Measurements from ENCODE around the gene THAP4. TPM values are rescaled to one million over a fixed set of nuclear protein-coding genes. Genes with fewer than 3 reads are reported as not detected.
"Not testable (repeated sequence)": the region's sequence is repeated elsewhere in the genome, so short reads cannot be mapped to it uniquely, and the experiment has no call there.

The THAP4 gene
- total and polyA plus RNA-seq, 2 experiments from 2014 or later: 82.0 to 101 TPM

DNA sequence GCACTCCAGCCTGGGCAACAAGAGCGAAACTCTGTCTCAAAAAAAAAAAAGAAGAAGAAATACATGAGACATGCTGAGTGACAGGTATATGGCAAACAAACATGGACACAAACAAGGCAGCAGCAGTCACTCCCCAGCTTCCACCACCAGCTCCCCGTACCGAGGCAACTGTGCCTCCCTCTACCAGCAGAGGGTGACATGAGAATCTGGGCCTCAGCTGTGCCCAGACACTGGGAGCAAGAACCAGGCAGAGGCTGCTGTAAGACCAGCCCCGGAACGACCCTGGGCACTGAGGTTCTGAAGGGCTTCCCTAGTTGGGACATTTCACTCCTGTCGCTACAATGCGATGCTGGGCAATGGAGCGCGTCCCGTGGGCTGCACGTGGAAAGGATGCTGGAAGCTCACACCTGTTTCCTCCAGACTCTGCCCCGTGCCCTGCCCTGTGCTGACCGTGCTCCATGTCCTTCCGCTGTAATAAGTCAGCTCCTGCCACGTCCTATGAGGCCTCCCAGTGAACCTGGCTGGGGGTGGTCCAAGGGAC, 41.3 kb downstream of the THAP4 start:
- Histone ChIP-seq H3K4me1 (ENCODE audit: low read depth) (no peaks in the 10 kb centered on the region), H3K4me3 (no peak overlapping the region), H3K36me3 (peaks cover 4% of the 10 kb centered on the region), H3K27ac (no peak overlapping the region), H3K27me3 (no peaks in the 10 kb centered on the region), H3K9me3 (ENCODE audit: low read depth) (no peaks in the 10 kb centered on the region)
- DNase-seq (ENCODE audit: low read depth in 1 of 2, low spot score in 1 of 2): peak; percentile 24 to 44
- TF ChIP-seq, protein P1, sequence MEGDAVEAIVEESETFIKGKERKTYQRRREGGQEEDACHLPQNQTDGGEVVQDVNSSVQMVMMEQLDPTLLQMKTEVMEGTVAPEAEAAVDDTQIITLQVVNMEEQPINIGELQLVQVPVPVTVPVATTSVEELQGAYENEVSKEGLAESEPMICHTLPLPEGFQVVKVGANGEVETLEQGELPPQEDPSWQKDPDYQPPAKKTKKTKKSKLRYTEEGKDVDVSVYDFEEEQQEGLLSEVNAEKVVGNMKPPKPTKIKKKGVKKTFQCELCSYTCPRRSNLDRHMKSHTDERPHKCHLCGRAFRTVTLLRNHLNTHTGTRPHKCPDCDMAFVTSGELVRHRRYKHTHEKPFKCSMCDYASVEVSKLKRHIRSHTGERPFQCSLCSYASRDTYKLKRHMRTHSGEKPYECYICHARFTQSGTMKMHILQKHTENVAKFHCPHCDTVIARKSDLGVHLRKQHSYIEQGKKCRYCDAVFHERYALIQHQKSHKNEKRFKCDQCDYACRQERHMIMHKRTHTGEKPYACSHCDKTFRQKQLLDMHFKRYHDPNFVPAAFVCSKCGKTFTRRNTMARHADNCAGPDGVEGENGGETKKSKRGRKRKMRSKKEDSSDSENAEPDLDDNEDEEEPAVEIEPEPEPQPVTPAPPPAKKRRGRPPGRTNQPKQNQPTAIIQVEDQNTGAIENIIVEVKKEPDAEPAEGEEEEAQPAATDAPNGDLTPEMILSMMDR (IDR thresholded peaks at IDR 0.05; ENCODE audit: low read depth, low read length): peak; percentile 55

DNA sequence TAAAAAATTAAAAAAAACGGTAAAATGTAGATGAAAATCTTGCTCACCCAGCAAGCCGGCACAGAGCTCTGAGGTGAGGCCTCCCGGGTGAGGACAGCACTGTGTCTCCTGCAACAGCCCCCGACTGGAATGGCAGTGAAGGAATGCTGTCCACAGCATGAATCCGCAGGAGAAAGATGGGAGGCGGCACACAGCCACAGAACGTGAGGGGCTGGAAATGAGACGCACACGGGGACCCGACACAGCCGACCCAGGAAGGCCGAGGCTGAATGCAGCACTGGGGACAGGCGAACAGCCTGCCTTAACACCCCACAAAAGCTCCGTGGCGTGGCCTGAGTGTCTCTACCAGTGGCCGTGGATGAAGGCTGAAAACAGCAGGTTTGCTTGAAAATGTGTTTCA, 43.7 kb downstream of the THAP4 start:
- H3K9me3 ChIP-seq (ENCODE audit: low read depth): no peaks in the 10 kb centered on the region
- TF ChIP-seq, protein P1 (IDR thresholded peaks at IDR 0.05; ENCODE audit: low read depth, low read length): no peak
- H3K36me3 ChIP-seq: no peaks in the 10 kb centered on the region
- no peaks in the 10 kb centered on the region for H3K27me3 ChIP-seq
- DNase-seq (ENCODE audit: low read depth in 1 of 2, low spot score in 1 of 2): no peak
- H3K4me3 ChIP-seq: no peak overlapping the region
- no peaks in the 10 kb centered on the region for H3K4me1 ChIP-seq (ENCODE audit: low read depth)
- no peak overlapping the region for H3K27ac ChIP-seq

DNA sequence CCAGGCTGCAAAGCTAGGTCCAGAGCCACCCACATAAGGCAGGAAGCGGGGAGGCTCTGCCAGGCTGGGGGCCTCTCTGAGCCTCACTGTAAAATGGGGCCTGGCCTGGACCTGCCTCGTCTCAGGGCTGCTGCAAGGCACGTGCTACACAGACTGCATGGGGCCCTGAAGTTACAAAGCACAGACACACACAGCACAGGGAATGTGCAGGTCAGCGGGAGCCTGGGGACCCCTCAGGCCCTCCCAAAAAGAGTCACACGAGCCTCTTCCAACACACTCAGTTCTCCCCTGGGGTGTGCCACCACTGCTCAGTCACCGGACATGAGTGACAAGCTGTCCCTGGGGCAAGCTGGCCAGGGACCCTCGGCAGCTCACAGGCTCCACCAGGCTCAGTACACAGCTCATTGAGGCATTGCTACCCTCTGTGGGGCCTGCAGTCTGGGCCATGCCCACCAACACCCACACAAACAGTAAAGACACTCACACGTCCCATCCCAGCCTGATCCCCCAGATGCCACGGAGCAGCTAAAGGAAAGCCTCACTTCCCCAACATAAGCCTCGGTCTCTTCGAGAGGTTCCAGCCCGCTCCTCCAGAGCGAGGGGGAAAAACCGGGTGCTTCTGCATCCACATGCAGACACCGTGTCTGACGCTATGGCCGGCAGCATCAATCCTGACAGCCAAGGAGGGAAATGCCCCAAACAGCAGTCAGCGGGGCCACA, 44.7 kb downstream of the THAP4 start:
- no peak for DNase-seq (ENCODE audit: low read depth in 1 of 2, low spot score in 1 of 2)
- Histone ChIP-seq H3K36me3 (no peaks in the 10 kb centered on the region), H3K9me3 (ENCODE audit: low read depth) (no peaks in the 10 kb centered on the region), H3K27ac (no peak overlapping the region), H3K4me3 (no peak overlapping the region), H3K27me3 (no peaks in the 10 kb centered on the region), H3K4me1 (ENCODE audit: low read depth) (no peaks in the 10 kb centered on the region)
- TF ChIP-seq, protein P1 (IDR thresholded peaks at IDR 0.05; ENCODE audit: low read depth, low read length): no peak

DNA sequence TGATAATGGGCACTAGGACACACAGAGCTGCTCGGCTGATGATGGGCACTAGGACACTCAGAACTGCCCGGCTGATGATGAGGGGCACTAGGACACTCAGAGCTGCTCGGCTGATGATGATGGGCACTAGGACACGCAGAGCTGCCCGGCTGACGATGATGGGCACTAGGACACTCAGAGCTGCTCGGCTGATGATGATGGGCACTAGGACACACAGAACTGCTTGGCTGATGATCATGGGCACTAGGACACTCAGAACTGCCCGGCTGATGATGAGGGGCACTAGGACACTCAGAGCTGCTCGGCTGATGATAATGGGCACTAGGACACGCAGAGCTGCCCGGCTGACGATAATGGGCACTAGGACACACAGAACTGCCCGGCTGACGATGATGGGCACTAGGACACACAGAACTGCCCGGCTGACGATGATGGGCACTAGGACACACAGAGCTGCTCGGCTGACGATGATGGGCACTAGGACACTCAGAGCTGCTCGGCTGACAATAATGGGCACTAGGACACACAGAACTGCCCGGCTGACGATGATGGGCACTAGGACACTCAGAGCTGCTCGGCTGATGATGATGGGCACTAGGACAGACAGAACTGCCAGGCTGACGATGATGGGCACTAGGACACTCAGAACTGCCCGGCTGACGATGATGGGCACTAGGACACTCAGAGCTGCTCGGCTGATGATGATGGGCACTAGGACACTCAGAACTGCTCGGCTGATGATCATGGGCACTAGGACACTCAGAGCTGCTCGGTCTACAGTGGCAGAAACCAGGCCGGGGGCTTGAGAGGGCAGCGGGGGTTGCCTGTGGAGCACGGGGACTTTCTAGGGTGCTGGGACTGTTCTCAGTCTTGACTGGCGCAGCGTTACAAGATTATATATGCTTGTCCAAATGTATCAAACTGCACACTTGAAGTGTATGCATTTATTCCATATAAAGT, 46.2 kb downstream of the THAP4 start:
- not testable (repeated sequence) for H3K4me3 ChIP-seq; H3K9me3 ChIP-seq (ENCODE audit: low read depth); H3K27ac ChIP-seq; H3K4me1 ChIP-seq (ENCODE audit: low read depth); H3K36me3 ChIP-seq; DNase-seq (ENCODE audit: low read depth in 1 of 2, low spot score in 1 of 2); H3K27me3 ChIP-seq

DNA sequence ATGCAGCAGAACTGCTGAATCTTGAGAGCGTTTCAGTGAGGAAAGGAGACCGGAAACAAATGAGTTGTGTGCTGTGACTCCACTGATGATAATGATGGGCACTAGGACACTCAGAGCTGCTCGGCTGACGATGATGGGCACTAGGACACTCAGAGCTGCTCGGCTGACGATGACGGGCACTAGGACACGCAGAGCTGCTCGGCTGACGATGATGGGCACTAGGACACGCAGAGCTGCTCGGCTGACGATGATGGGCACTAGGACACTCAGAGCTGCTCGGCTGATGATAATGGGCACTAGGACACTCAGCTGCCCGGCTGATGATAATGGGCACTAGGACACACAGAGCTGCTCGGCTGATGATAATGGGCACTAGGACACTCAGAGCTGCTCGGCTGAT, 47.1 kb downstream of the THAP4 start:
- H3K9me3 ChIP-seq (ENCODE audit: low read depth); H3K36me3 ChIP-seq; H3K4me3 ChIP-seq; H3K4me1 ChIP-seq (ENCODE audit: low read depth); H3K27ac ChIP-seq; DNase-seq (ENCODE audit: low read depth in 1 of 2, low spot score in 1 of 2); H3K27me3 ChIP-seq: not testable (repeated sequence)

DNA sequence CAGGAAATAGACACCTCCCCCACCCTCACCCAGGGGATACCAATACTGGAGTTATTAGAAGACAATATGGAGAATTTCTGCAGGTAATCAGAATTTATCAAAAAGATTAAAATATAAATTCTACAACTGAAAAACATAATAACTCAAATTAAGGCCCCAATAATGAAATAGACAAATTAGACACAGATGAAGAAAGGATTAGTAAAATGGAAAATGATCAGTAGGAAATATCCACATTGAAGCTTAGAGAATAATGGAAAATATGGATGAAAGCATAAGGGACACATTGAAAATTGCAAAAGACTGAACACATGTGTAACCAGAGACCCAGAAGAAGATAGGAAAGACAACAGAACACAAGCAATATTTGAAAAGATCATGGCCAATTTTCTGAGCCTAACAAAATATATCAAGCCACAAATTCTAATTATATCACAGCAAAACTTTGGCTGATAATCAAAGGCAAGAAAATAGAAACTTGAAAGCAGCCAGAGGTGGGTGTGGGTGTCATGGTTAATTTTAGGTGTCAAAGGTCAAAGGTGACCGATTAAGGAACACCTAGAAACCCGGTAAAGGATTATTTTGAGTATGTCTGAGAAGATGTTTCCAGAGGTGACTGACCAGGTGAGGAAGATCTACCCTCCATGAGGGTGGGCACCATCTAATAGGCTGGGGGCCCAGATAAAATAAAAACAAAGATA, 50.2 kb downstream of the THAP4 start:
- TF ChIP-seq, protein P1 (IDR thresholded peaks at IDR 0.05; ENCODE audit: low read depth, low read length): no peak
- Histone ChIP-seq H3K4me1 (ENCODE audit: low read depth) (no peaks in the 10 kb centered on the region), H3K27ac (no peak overlapping the region), H3K36me3 (peaks cover 13% of the 10 kb centered on the region), H3K27me3 (no peaks in the 10 kb centered on the region), H3K4me3 (no peak overlapping the region), H3K9me3 (ENCODE audit: low read depth) (no peaks in the 10 kb centered on the region)
- DNase-seq (ENCODE audit: low read depth in 1 of 2, low spot score in 1 of 2): no peak

All from cardiac muscle cell (in vitro differentiated cells and primary cell).